ENCODE results near the gene PAN3.

The PAN3 gene

GRCh38 chr13:28177877-28178276 is 39.5 kb downstream of the PAN3 start:
- H3K36me3 ChIP-seq (ENCODE audit: control insufficient read depth, insufficient read depth, low read length), result no peaks in the 10 kb centered on the region

GRCh38 chr13:28179974-28180373 is 41.6 kb downstream of the PAN3 start:
- H3K4me1 ChIP-seq (ENCODE audit: control insufficient read depth, insufficient read depth, low read length), result no peaks in the 10 kb centered on the region
- H3K36me3 ChIP-seq (ENCODE audit: control insufficient read depth, insufficient read depth, low read length), result no peaks in the 10 kb centered on the region
- no peaks in the 10 kb centered on the region for H3K9me3 ChIP-seq (ENCODE audit: control insufficient read depth, insufficient read depth, low read length)
- no peak overlapping the region for H3K9ac ChIP-seq (ENCODE audit: low read depth, low read length)
- H3K4me3 ChIP-seq (ENCODE audit: low read depth, low read length), result no peak overlapping the region
- H3K27me3 ChIP-seq (ENCODE audit: control insufficient read depth, insufficient read depth, low read length), result no peaks in the 10 kb centered on the region

More at GRCh38 chr13:28177877-28178276, 39.5 kb downstream of the PAN3 start:
- H3K27me3 ChIP-seq (ENCODE audit: control insufficient read depth, insufficient read depth, low read length), result no peaks in the 10 kb centered on the region
- H3K4me1 ChIP-seq (ENCODE audit: control insufficient read depth, insufficient read depth, low read length), result peaks cover 2% of the 10 kb centered on the region
- H3K9me3 ChIP-seq (ENCODE audit: control insufficient read depth, insufficient read depth, low read length), result no peaks in the 10 kb centered on the region
- no peak overlapping the region for H3K9ac ChIP-seq (ENCODE audit: low read depth, low read length)
- no peak overlapping the region for H3K4me3 ChIP-seq (ENCODE audit: low read depth, low read length)

GRCh38 chr13:28181413-28181812 is 43.1 kb downstream of the PAN3 start:
- H3K36me3 ChIP-seq (ENCODE audit: control insufficient read depth, insufficient read depth, low read length), result no peaks in the 10 kb centered on the region
- H3K9me3 ChIP-seq (ENCODE audit: control insufficient read depth, insufficient read depth, low read length), result no peaks in the 10 kb centered on the region
- H3K4me1 ChIP-seq (ENCODE audit: control insufficient read depth, insufficient read depth, low read length), result no peaks in the 10 kb centered on the region
- no peak overlapping the region for H3K9ac ChIP-seq (ENCODE audit: low read depth, low read length)
- no peak overlapping the region for H3K4me3 ChIP-seq (ENCODE audit: low read depth, low read length)
- H3K27me3 ChIP-seq (ENCODE audit: control insufficient read depth, insufficient read depth, low read length), result no peaks in the 10 kb centered on the region

- Histone ChIP-seq H3K9ac (ENCODE audit: low read depth, low read length) (no peak overlapping the region), H3K4me1 (ENCODE audit: control insufficient read depth, insufficient read depth, low read length) (no peaks in the 10 kb centered on the region), H3K27me3 (ENCODE audit: control insufficient read depth, insufficient read depth, low read length) (no peaks in the 10 kb centered on the region), H3K4me3 (ENCODE audit: low read depth, low read length) (no peak overlapping the region), H3K9me3 (ENCODE audit: control insufficient read depth, insufficient read depth, low read length) (no peaks in the 10 kb centered on the region), H3K36me3 (ENCODE audit: control insufficient read depth, insufficient read depth, low read length) (no peaks in the 10 kb centered on the region)
These were observed 46.9 kb downstream of the PAN3 start for GRCh38 chr13:28185256-28185655.

GRCh38 chr13:28199089-28199488 is 60.7 kb downstream of the PAN3 start:
- H3K36me3 ChIP-seq (ENCODE audit: control insufficient read depth, insufficient read depth, low read length), result no peaks in the 10 kb centered on the region
- H3K4me1 ChIP-seq (ENCODE audit: control insufficient read depth, insufficient read depth, low read length), result no peaks in the 10 kb centered on the region
- H3K4me3 ChIP-seq (ENCODE audit: low read depth, low read length), result no peak overlapping the region
- no peak overlapping the region for H3K9ac ChIP-seq (ENCODE audit: low read depth, low read length)
- no peaks in the 10 kb centered on the region for H3K27me3 ChIP-seq (ENCODE audit: control insufficient read depth, insufficient read depth, low read length)
- no peaks in the 10 kb centered on the region for H3K9me3 ChIP-seq (ENCODE audit: control insufficient read depth, insufficient read depth, low read length)

GRCh38 chr13:28204043-28204442 is 65.7 kb downstream of the PAN3 start:
- Histone ChIP-seq H3K9ac (ENCODE audit: low read depth, low read length) (no peak overlapping the region), H3K4me3 (ENCODE audit: low read depth, low read length) (no peak overlapping the region), H3K36me3 (ENCODE audit: control insufficient read depth, insufficient read depth, low read length) (peaks cover 3% of the 10 kb centered on the region), H3K4me1 (ENCODE audit: control insufficient read depth, insufficient read depth, low read length) (no peaks in the 10 kb centered on the region), H3K9me3 (ENCODE audit: control insufficient read depth, insufficient read depth, low read length) (no peaks in the 10 kb centered on the region), H3K27me3 (ENCODE audit: control insufficient read depth, insufficient read depth, low read length) (no peaks in the 10 kb centered on the region)

GRCh38 chr13:28204690-28205443 is 66.5 kb downstream of the PAN3 start:
- Histone ChIP-seq H3K9ac (ENCODE audit: low read depth, low read length) (no peak overlapping the region), H3K27me3 (ENCODE audit: control insufficient read depth, insufficient read depth, low read length) (no peaks in the 10 kb centered on the region), H3K4me3 (ENCODE audit: low read depth, low read length) (no peak overlapping the region), H3K36me3 (ENCODE audit: control insufficient read depth, insufficient read depth, low read length) (peaks cover 3% of the 10 kb centered on the region), H3K4me1 (ENCODE audit: control insufficient read depth, insufficient read depth, low read length) (no peaks in the 10 kb centered on the region), H3K9me3 (ENCODE audit: control insufficient read depth, insufficient read depth, low read length) (no peaks in the 10 kb centered on the region)

- H3K36me3 ChIP-seq (ENCODE audit: control insufficient read depth, insufficient read depth, low read length), result no peaks in the 10 kb centered on the region
- no peak overlapping the region for H3K9ac ChIP-seq (ENCODE audit: low read depth, low read length)
- no peak overlapping the region for H3K4me3 ChIP-seq (ENCODE audit: low read depth, low read length)
- no peaks in the 10 kb centered on the region for H3K27me3 ChIP-seq (ENCODE audit: control insufficient read depth, insufficient read depth, low read length)
- no peaks in the 10 kb centered on the region for H3K4me1 ChIP-seq (ENCODE audit: control insufficient read depth, insufficient read depth, low read length)
- H3K9me3 ChIP-seq (ENCODE audit: control insufficient read depth, insufficient read depth, low read length), result no peaks in the 10 kb centered on the region
These were observed 80.3 kb downstream of the PAN3 start for GRCh38 chr13:28218679-28219078.

- Histone ChIP-seq H3K27me3 (ENCODE audit: control insufficient read depth, insufficient read depth, low read length) (no peaks in the 10 kb centered on the region), H3K4me1 (ENCODE audit: control insufficient read depth, insufficient read depth, low read length) (no peaks in the 10 kb centered on the region), H3K9ac (ENCODE audit: low read depth, low read length) (no peak overlapping the region), H3K9me3 (ENCODE audit: control insufficient read depth, insufficient read depth, low read length) (no peaks in the 10 kb centered on the region), H3K4me3 (ENCODE audit: low read depth, low read length) (no peak overlapping the region), H3K36me3 (ENCODE audit: control insufficient read depth, insufficient read depth, low read length) (no peaks in the 10 kb centered on the region)
These were observed 81.2 kb downstream of the PAN3 start for GRCh38 chr13:28219408-28220099.

- Histone ChIP-seq H3K27me3 (ENCODE audit: control insufficient read depth, insufficient read depth, low read length) (no peaks in the 10 kb centered on the region), H3K4me3 (ENCODE audit: low read depth, low read length) (no peak overlapping the region), H3K4me1 (ENCODE audit: control insufficient read depth, insufficient read depth, low read length) (no peaks in the 10 kb centered on the region), H3K9ac (ENCODE audit: low read depth, low read length) (no peak overlapping the region), H3K36me3 (ENCODE audit: control insufficient read depth, insufficient read depth, low read length) (no peaks in the 10 kb centered on the region), H3K9me3 (ENCODE audit: control insufficient read depth, insufficient read depth, low read length) (no peaks in the 10 kb centered on the region)
These were observed 81.8 kb downstream of the PAN3 start for GRCh38 chr13:28220166-28220565.

- no peak overlapping the region for H3K9ac ChIP-seq (ENCODE audit: low read depth, low read length)
- no peaks in the 10 kb centered on the region for H3K9me3 ChIP-seq (ENCODE audit: control insufficient read depth, insufficient read depth, low read length)
- H3K27me3 ChIP-seq (ENCODE audit: control insufficient read depth, insufficient read depth, low read length), result no peaks in the 10 kb centered on the region
- peaks cover 6% of the 10 kb centered on the region for H3K4me1 ChIP-seq (ENCODE audit: control insufficient read depth, insufficient read depth, low read length)
- H3K36me3 ChIP-seq (ENCODE audit: control insufficient read depth, insufficient read depth, low read length), result no peaks in the 10 kb centered on the region
- no peak overlapping the region for H3K4me3 ChIP-seq (ENCODE audit: low read depth, low read length)
These were observed 91.4 kb downstream of the PAN3 start for GRCh38 chr13:28229522-28230411.

Data from iPS-15b (cell line).